MCF 10A (cell line): ENCODE measurements around the gene MRPL14. TPM values are rescaled to one million over a fixed set of nuclear protein-coding genes. Genes with fewer than 3 reads are reported as not detected.

Source experiments
- BruUV-seq: library from RNA; stranded (reverse); fragments of 400-500 nt; replicated peaks from 2 replicates; lab custom pipeline; 2021; lab: Mats Ljungman, UMichigan
- CTCF ChIA-PET: fragments of 300-600 bp; sonication (Branson Sonifier 250); formaldehyde crosslinking; extraction: SDS; loops from one replicate; lab custom pipeline; 2021; ENCODE audit warnings: antibody characterized with exemption, inconsistent platforms; lab: Yijun Ruan, JAX
- POLR2A ChIA-PET: fragments of 300-600, 350-650 bp; sonication (Branson Sonifier 250); formaldehyde crosslinking; extraction: SDS; loops from one replicate; lab custom pipeline; 2020; ENCODE audit warnings: antibody characterized with exemption, inconsistent platforms; lab: Yijun Ruan, JAX
- DNase-seq: peaks from one replicate; pipeline ENCODE4 v3.0.0-alpha.2; 2018; ENCODE audit not compliant: unreplicated experiment
- H3K27ac Mint-ChIP-seq: one replicate; pipeline ENCODE4 v1.8.0; 2022; ENCODE audit warnings: mild to moderate bottlenecking, low read depth, mixed read lengths; ENCODE audit not compliant: unreplicated experiment
- H3K27me3 Mint-ChIP-seq: one replicate; pipeline ENCODE4 v1.8.0; 2022; ENCODE audit warnings: mixed read lengths; ENCODE audit not compliant: insufficient read depth, unreplicated experiment
- H3K36me3 Mint-ChIP-seq: one replicate; pipeline ENCODE4 v1.8.0; 2022; ENCODE audit warnings: mild to moderate bottlenecking, moderate library complexity, mixed read lengths; ENCODE audit not compliant: insufficient read depth, unreplicated experiment
- H3K4me1 Mint-ChIP-seq: one replicate; pipeline ENCODE4 v1.8.0; 2022; ENCODE audit warnings: mixed read lengths; ENCODE audit not compliant: insufficient read depth, unreplicated experiment
- H3K4me3 Mint-ChIP-seq: one replicate; pipeline ENCODE4 v1.8.0; 2022; ENCODE audit warnings: mild to moderate bottlenecking, moderate library complexity, mixed read lengths; ENCODE audit not compliant: unreplicated experiment
- H3K9me3 Mint-ChIP-seq: one replicate; pipeline ENCODE4 v1.8.0; 2022; ENCODE audit warnings: mixed read lengths; ENCODE audit not compliant: unreplicated experiment
- CTCF ChIP-seq: fragments of 200-600 bp; IDR thresholded peaks from one replicate; pipeline ENCODE4 v1.8.0; 2022; ENCODE audit warnings: antibody characterized with exemption, mild to moderate bottlenecking; ENCODE audit not compliant: unreplicated experiment
- intact Hi-C: fragments of 100-400 bp; cut with micrococcal nuclease; formaldehyde crosslinking; loops from 2 replicates; pipeline ENCODE4 v1.14.1; 2022
- total RNA-seq: library from RNA; stranded (reverse); gene quantifications from 2 replicates; pipeline ENCODE4 v1.2.3, GENCODE V29; 2022

The MRPL14 gene
- total RNA-seq, 1 experiment from 2014 or later: 66.8 TPM

- DNase-seq: peak; percentile 70
- Mint-ChIP-seq H3K4me3 (peak overlapping the region; percentile 95), H3K27me3 (no peaks in the 10 kb centered on the region), H3K4me1 (peaks cover 40% of the 10 kb centered on the region), H3K9me3 (no peaks in the 10 kb centered on the region), H3K27ac (peak overlapping the region; percentile 96), H3K36me3 (peaks cover 7% of the 10 kb centered on the region)
- intact Hi-C loops: no loop called here
- ChIA-PET CTCF (no interaction called here), POLR2A (interaction anchor here (0.5 to 1.5 kb wide), 6 partner anchors 9 to 131 kb away, joined by 3 to 5 read pairs (median 4); partner anchors contain the start of gene SLC35B2)
- TSS peak; percentile 37 for BruUV-seq
- TF ChIP-seq CTCF: no peak
These were observed 717 bp downstream of the MRPL14 start for GRCh38 chr6:44126320-44127149.

- H3K27ac Mint-ChIP-seq: no peak overlapping the region
- CTCF ChIA-PET: interaction anchor here (0.6 to 1.2 kb wide), 3 partner anchors 26 to 111 kb away, joined by 3 to 5 read pairs (median 3); no protein-coding TSS in a partner anchor
- no peak for DNase-seq
- intact Hi-C loops: no loop called here
- no peaks in the 10 kb centered on the region for H3K9me3 Mint-ChIP-seq
- no peaks in the 10 kb centered on the region for H3K27me3 Mint-ChIP-seq
- H3K36me3 Mint-ChIP-seq: peaks cover 13% of the 10 kb centered on the region
- POLR2A ChIA-PET: interaction anchor here (0.5 to 1.8 kb wide), 3 partner anchors 43 to 133 kb away, joined by 3 to 6 read pairs (median 3); partner anchors contain the start of genes HSP90AB1 and SLC35B2
- TF ChIP-seq CTCF: no peak
- peaks cover 53% of the 10 kb centered on the region for H3K4me1 Mint-ChIP-seq
- no peak overlapping the region for H3K4me3 Mint-ChIP-seq
- BruUV-seq: no TSS peak
These were observed 3.7 kb downstream of the MRPL14 start for GRCh38 chr6:44123544-44123943.

GRCh38 chr6:44122801-44123200, 4.5 kb downstream of the MRPL14 start:
- CTCF ChIA-PET: interaction anchor here (0.7 to 1.2 kb wide), 3 partner anchors 25 to 354 kb away, joined by 3 to 5 read pairs (median 4); no protein-coding TSS in a partner anchor
- TF ChIP-seq CTCF: no peak
- Mint-ChIP-seq H3K4me1 (peaks cover 56% of the 10 kb centered on the region), H3K27ac (peak overlapping the region; percentile 26), H3K36me3 (peaks cover 13% of the 10 kb centered on the region), H3K9me3 (no peaks in the 10 kb centered on the region), H3K27me3 (no peaks in the 10 kb centered on the region), H3K4me3 (no peak overlapping the region)
- intact Hi-C loops: no loop called here
- DNase-seq: no peak
- no TSS peak for BruUV-seq
- POLR2A ChIA-PET: interaction anchor here (0.5 to 0.7 kb wide), 2 partner anchors 43 to 134 kb away, joined by 3 read pairs; partner anchors contain the start of gene SLC35B2

- CTCF ChIA-PET: interaction anchor here (0.6 to 0.9 kb wide), 5 partner anchors 29 to 754 kb away, joined by 3 to 6 read pairs (median 3); no protein-coding TSS in a partner anchor
- intact Hi-C loops: no loop called here
- TF ChIP-seq CTCF: no peak
- Mint-ChIP-seq H3K4me3 (no peak overlapping the region), H3K4me1 (peaks cover 67% of the 10 kb centered on the region), H3K9me3 (no peaks in the 10 kb centered on the region), H3K36me3 (peaks cover 7% of the 10 kb centered on the region), H3K27ac (peak overlapping the region; percentile 11), H3K27me3 (no peaks in the 10 kb centered on the region)
- BruUV-seq: no TSS peak
- no peak for DNase-seq
- POLR2A ChIA-PET: interaction anchor here (1.1 kb wide), 1 partner anchor 30 kb away, joined by 5 read pairs; no protein-coding TSS in a partner anchor
These were observed 6.4 kb downstream of the MRPL14 start for GRCh38 chr6:44120692-44121443.
